Pancreas (tissue), 10 donors: Measurements from ENCODE around the gene DMWD. TPM values are rescaled to one million over a fixed set of nuclear protein-coding genes. Genes with fewer than 3 reads are reported as not detected.

Source experiments
- ATAC-seq, 4 donors: fragments of 200-7000 bp; cut with Tn5 transposase; one replicate each; pipeline versions ENCODE4 v1.8.0 to v1.9.1; 2020; ENCODE audit warnings: mild to moderate bottlenecking in 4 of 4, moderate library complexity in 4 of 4
- DNase-seq, 6 donors: peaks; one replicate each; pipeline ENCODE4 v3.0.0-alpha.2; 2020
- FAIRE-seq: peaks from 2 replicates; lab custom pipeline; 2012; peaks lifted over from hg19 to GRCh38; lab: Jason Lieb, UNC
- H3K27ac ChIP-seq, 4 donors: fragments of 200-600 bp; sonication (generic); 1 replicate in 3 of 4; 2 replicates in 1 of 4; pipeline versions ENCODE4 v1.5.0 to v1.8.0; 2020
- H3K27me3 ChIP-seq, 4 donors: fragments of 200-600 bp; one replicate each; pipeline ENCODE4 v1.8.0; 2021
- H3K36me3 ChIP-seq, 3 donors: fragments of 200-600 bp; sonication (generic) in 1 of 3; one replicate each; pipeline versions ENCODE4 v1.5.0 to v1.8.0; 2020 to 2021
- H3K4me1 ChIP-seq, 3 donors: fragments of 200-600 bp; one replicate each; pipeline ENCODE4 v1.8.0; 2021
- H3K4me3 ChIP-seq, 4 donors: fragments of 200-600 bp; sonication (generic) in 2 of 4; one replicate each; pipeline versions ENCODE4 v1.5.0 to v1.8.0; 2020 to 2021
- H3K9me3 ChIP-seq, 4 donors: fragments of 200-600 bp; one replicate each; pipeline ENCODE4 v1.8.0; 2021
- WGBS, 2 donors: extraction: QIAGEN DNeasy Blood & Tissue Kit; methylation state at CpG; one replicate each; pipeline ENCODE4 v1.1.7; 2013; 5-methylcytosine and 5-hydroxymethylcytosine counted together
- intact Hi-C, 3 donors: fragments of 100-400 bp; cut with DNase I; formaldehyde crosslinking; loops; one replicate each; pipeline versions ENCODE4 v1.11.1 to v1.14.2; 2022
- polyA plus RNA-seq, 2 donors: library from polyadenylated mRNA; stranded (reverse); fragments of 200-250 nt; gene quantifications; one replicate each; pipeline ENCODE4 v1.2.3, GENCODE V29; 2013
- total RNA-seq, 6 donors: library from RNA; stranded (reverse); fragmentation: NEBNext Ultra II Directional in 4 of 6; extraction: Animal tissue kit (Norgen Biotek cat#: 25700) in 4 of 6; gene quantifications; one replicate each; pipeline versions ENCODE4 v1.2.1 to v1.2.4, GENCODE V29; 2021 to 2023
- TF ChIP-seq, protein P1 (sequence below), 4 donors: fragments of 200-600 bp; sonication (generic) in 3 of 4; IDR thresholded peaks; one replicate each; pipeline versions ENCODE4 v1.5.0 to v1.8.0; 2021; ENCODE audit warnings: antibody characterized with exemption in 4 of 4
- donor health status: healthy with polysubstance abuse.
- donor health status: DM: no; HTN: no; CAD: no; lungs with moderate emphysema.
- donor health status: DM: no; HTN: no; CAD: no.
- donor health status: control.
- donor health status: control.
- donor health status: Bipolar disorder and iron deficiency.
- donor health status: DM: yes; HTN: yes; CAD: no.
- donor health status: DM: no; HTN: no; CAD: no.
- donor health status: DM: no; HTN: no; CAD: no.
- donor health status: DM: yes; HTN: yes; CAD: no.

The DMWD gene
- total and polyA plus RNA-seq, 8 donors: 14.2 to 39.8 (median 18.6) TPM

DNA sequence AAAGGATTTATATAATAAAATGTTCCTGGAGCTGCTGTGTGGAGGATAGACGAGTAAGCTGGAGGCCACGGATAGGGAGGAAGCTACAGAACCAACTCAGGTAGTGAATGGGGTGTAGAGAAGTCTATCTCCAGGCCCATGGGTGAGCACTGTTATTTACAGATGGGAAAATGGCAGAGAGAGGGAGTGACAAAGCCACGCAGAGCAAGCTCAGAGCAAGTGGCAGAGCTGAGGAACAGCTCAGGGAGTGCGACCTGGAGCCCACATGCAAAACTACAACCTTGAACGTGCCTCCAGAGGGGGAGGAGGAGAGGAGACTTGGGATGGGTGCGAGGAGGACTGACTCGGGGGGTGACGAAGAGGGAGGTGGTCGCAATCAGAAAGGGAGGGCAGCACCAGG lies 35.9 kb upstream of the DMWD start:
- Histone ChIP-seq H3K36me3 (peaks cover 6 to 82% (median 17%) of the 10 kb centered on the region in 3 donors), H3K4me1 (no peaks in the 10 kb centered on the region), H3K9me3 (no peaks in the 10 kb centered on the region), H3K27ac (no peak overlapping the region), H3K4me3 (no peak overlapping the region), H3K27me3 (no peaks in the 10 kb centered on the region)
- TF ChIP-seq, protein P1, sequence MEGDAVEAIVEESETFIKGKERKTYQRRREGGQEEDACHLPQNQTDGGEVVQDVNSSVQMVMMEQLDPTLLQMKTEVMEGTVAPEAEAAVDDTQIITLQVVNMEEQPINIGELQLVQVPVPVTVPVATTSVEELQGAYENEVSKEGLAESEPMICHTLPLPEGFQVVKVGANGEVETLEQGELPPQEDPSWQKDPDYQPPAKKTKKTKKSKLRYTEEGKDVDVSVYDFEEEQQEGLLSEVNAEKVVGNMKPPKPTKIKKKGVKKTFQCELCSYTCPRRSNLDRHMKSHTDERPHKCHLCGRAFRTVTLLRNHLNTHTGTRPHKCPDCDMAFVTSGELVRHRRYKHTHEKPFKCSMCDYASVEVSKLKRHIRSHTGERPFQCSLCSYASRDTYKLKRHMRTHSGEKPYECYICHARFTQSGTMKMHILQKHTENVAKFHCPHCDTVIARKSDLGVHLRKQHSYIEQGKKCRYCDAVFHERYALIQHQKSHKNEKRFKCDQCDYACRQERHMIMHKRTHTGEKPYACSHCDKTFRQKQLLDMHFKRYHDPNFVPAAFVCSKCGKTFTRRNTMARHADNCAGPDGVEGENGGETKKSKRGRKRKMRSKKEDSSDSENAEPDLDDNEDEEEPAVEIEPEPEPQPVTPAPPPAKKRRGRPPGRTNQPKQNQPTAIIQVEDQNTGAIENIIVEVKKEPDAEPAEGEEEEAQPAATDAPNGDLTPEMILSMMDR (IDR thresholded peaks at IDR 0.05): no peak
- ATAC-seq (no peak), FAIRE-seq (no peak), DNase-seq (no peak)
- 84 to 88% methylated on average over 9 of the region's 9 CpGs for WGBS, 2 donors
- intact Hi-C loops: no loop called here

- peak in 1 of 6 donors; percentile 36 for DNase-seq
- Histone ChIP-seq H3K27me3 (no peaks in the 10 kb centered on the region), H3K4me1 (no peaks in the 10 kb centered on the region), H3K36me3 (peaks cover 6 to 82% (median 17%) of the 10 kb centered on the region in 3 donors), H3K9me3 (no peaks in the 10 kb centered on the region), H3K4me3 (no peak overlapping the region), H3K27ac (no peak overlapping the region)
- intact Hi-C loops: no loop called here
- 94 to 95% methylated on average over 16 of the region's 16 CpGs for WGBS, 2 donors
- FAIRE-seq: no peak
- no peak for ATAC-seq
- TF ChIP-seq, protein P1 (IDR thresholded peaks at IDR 0.05): no peak
Measured at GRCh38 chr19:45827459-45828093, 34.9 kb upstream of the DMWD start.

- TF ChIP-seq, protein P1 (IDR thresholded peaks at IDR 0.05): no peak
- intact Hi-C loops: no loop called here
- DNase-seq: peak in 1 of 6 donors; percentile 46
- 91% methylated on average over 11 of the region's 11 CpGs for WGBS, 2 donors
- Histone ChIP-seq H3K27ac (no peak overlapping the region), H3K4me3 (no peak overlapping the region), H3K4me1 (no peaks in the 10 kb centered on the region), H3K36me3 (peaks cover 6 to 80% (median 11%) of the 10 kb centered on the region in 3 donors), H3K9me3 (no peaks in the 10 kb centered on the region), H3K27me3 (no peaks in the 10 kb centered on the region)
- FAIRE-seq: no peak
- no peak for ATAC-seq
Measured at GRCh38 chr19:45826934-45827333, 34.3 kb upstream of the DMWD start.

- Histone ChIP-seq H3K27me3 (no peaks in the 10 kb centered on the region), H3K4me3 (no peak overlapping the region), H3K27ac (no peak overlapping the region), H3K4me1 (no peaks in the 10 kb centered on the region), H3K9me3 (no peaks in the 10 kb centered on the region), H3K36me3 (peaks cover 2 to 72% (median 7%) of the 10 kb centered on the region in 3 donors)
- intact Hi-C loops: no loop called here
- ATAC-seq (no peak), DNase-seq (peak in 1 of 6 donors; percentile 55), FAIRE-seq (no peak)
- 84 to 92% methylated on average over 22 of the region's 22 CpGs for WGBS, 2 donors
- TF ChIP-seq, protein P1 (IDR thresholded peaks at IDR 0.05): no peak
Measured at GRCh38 chr19:45825917-45826893, 33.6 kb upstream of the DMWD start.
